ENCODE data around the gene PVALEF. TPM values are rescaled to one million over a fixed set of nuclear protein-coding genes. Genes with fewer than 3 reads are reported as not detected.
A peak's percentile ranks its signal among the peaks of the same experiment; 100 is the strongest.

PVALEF gene
- polyA plus RNA-seq, 1 donor (not counting 4 experiments of a cell fraction or from before 2014, with no cell fraction given) = not detected

- H3K9me1 ChIP-seq (ENCODE audit: control insufficient read depth, extremely low read depth, insufficient read depth, low read length) = no peaks in the 10 kb centered on the region
- no peak for FAIRE-seq
- no peaks in the 10 kb centered on the region for H4K20me1 ChIP-seq (ENCODE audit: control insufficient read depth, extremely low read depth, insufficient read depth, low read length)
- DNase-seq (ENCODE audit: low read depth, low spot score) = no peak
- dilution Hi-C loops (cut with MboI; ENCODE audit: extremely low pct_ligation_motif_present, low sequenced_read_pairs) = no loop called here
- H3K4me2 ChIP-seq (ENCODE audit: control insufficient read depth, extremely low read depth, insufficient read depth, low read depth, low read length) = peak overlapping the region; percentile 87
- H3K4me1 ChIP-seq (ENCODE audit: control insufficient read depth, extremely low read depth, insufficient read depth, low read length) = peaks cover 17% of the 10 kb centered on the region
- peak overlapping the region; percentile 71 for H2AFZ ChIP-seq (ENCODE audit: control insufficient read depth, low read length)
- H3K27ac ChIP-seq (ENCODE audit: control insufficient read depth, insufficient read depth, low read length) = no peak overlapping the region
- TF ChIP-seq, protein P1, sequence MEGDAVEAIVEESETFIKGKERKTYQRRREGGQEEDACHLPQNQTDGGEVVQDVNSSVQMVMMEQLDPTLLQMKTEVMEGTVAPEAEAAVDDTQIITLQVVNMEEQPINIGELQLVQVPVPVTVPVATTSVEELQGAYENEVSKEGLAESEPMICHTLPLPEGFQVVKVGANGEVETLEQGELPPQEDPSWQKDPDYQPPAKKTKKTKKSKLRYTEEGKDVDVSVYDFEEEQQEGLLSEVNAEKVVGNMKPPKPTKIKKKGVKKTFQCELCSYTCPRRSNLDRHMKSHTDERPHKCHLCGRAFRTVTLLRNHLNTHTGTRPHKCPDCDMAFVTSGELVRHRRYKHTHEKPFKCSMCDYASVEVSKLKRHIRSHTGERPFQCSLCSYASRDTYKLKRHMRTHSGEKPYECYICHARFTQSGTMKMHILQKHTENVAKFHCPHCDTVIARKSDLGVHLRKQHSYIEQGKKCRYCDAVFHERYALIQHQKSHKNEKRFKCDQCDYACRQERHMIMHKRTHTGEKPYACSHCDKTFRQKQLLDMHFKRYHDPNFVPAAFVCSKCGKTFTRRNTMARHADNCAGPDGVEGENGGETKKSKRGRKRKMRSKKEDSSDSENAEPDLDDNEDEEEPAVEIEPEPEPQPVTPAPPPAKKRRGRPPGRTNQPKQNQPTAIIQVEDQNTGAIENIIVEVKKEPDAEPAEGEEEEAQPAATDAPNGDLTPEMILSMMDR (optimal IDR thresholded peaks at IDR 0.05 in 1 of 3, IDR thresholded peaks at IDR 0.05 in 1 of 3, conservative IDR thresholded peaks at IDR 0.05 in 1 of 3; ENCODE audit: extremely low read depth in 1 of 3, insufficient read depth in 2 of 3, low read length in 3 of 3) = no peak
- no peak for TF ChIP-seq EZH2 (IDR thresholded peaks at IDR 0.05; ENCODE audit: low read length)
- H3K27me3 ChIP-seq (ENCODE audit: control insufficient read depth, extremely low read depth, insufficient read depth, low read length) = no peaks in the 10 kb centered on the region
- peak overlapping the region; percentile 51 to 79 (median 67) for H3K4me3 ChIP-seq (ENCODE audit: control insufficient read depth in 2 of 3, extremely low read depth in 1 of 3, insufficient read depth in 2 of 3, low read depth in 1 of 3, low read length in 3 of 3)
- peak overlapping the region; percentile 56 for H3K9ac ChIP-seq (ENCODE audit: control insufficient read depth, extremely low read depth, insufficient read depth, low read length)
- no peaks in the 10 kb centered on the region for H3K9me3 ChIP-seq (ENCODE audit: control insufficient read depth, low read depth, low read length)
- H3K36me3 ChIP-seq (ENCODE audit: control insufficient read depth in 2 of 2, extremely low read depth in 1 of 2, insufficient read depth in 2 of 2, low read length in 2 of 2) = no peaks in the 10 kb centered on the region
- no peaks in the 10 kb centered on the region for H3K79me2 ChIP-seq (ENCODE audit: control insufficient read depth, insufficient read depth, low read length)
These were observed 57.3 kb downstream of the PVALEF start for GRCh38 chr17:81222620-81222905.

DNA sequence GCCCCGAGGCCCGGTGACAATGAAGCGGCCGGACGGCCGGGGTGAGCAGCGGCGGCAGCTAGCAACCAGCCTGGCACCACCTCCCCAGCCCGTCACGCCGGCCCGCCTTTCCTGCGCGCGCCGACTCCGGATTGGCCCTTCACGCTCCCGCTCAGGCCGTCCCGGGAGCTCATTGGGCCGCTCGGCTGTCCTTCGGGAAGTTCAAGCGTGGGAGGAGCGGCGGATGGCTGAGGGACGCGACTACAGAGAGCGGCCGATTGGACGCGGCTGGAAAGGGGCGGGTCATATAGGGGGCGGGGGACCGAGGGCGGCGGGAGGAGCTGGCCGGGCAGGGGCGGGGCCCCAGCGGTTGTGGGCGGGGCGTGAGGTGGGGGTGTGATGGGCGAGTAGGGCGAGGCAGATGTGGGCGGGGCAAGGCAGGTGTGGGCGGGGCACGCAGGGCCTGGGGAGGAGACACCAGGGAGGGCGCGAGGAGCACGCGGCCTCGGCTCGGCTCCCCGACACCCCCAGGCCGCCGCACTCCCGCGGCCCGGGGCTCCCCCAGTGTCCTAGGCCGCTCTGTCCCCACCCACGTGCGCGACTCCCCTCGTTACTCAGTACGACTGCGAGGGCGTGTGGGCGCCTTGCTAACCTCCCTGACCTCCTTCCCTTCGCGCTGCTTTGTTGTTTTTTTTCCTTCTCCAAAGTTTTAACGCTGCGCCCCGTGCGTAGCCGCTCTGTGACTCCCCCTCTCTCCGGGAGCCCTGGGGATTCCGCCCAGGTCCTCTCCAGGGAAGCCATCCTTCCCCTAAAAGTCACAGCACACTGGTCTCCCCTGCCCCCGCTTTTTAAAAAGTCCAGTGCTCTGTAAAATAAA lies 57.8 kb downstream of the PVALEF start, which contains the start of gene CEP131:
CEP131 (minus strand) TSS at position 60 of the 856 bp plus-strand sequence. CDS start 2,909 bp downstream, outside the sequence.
- Histone ChIP-seq H2AFZ (ENCODE audit: control insufficient read depth, low read length) (peak within 1 kb of the TSS; percentile 84), H3K4me1 (ENCODE audit: control insufficient read depth, extremely low read depth, insufficient read depth, low read length) (peaks cover 17% of the 10 kb centered on the region), H4K20me1 (ENCODE audit: control insufficient read depth, extremely low read depth, insufficient read depth, low read length) (no peaks in the 10 kb centered on the region), H3K9me1 (ENCODE audit: control insufficient read depth, extremely low read depth, insufficient read depth, low read length) (no peaks in the 10 kb centered on the region), H3K9ac (ENCODE audit: control insufficient read depth, extremely low read depth, insufficient read depth, low read length) (peak within 1 kb of the TSS; percentile 56), H3K27ac (ENCODE audit: control insufficient read depth, insufficient read depth, low read length) (no peak within 1 kb of the TSS), H3K79me2 (ENCODE audit: control insufficient read depth, insufficient read depth, low read length) (no peaks in the 10 kb centered on the region), H3K36me3 (ENCODE audit: control insufficient read depth in 2 of 2, extremely low read depth in 1 of 2, insufficient read depth in 2 of 2, low read length in 2 of 2) (no peaks in the 10 kb centered on the region), H3K9me3 (ENCODE audit: control insufficient read depth, low read depth, low read length) (no peaks in the 10 kb centered on the region), H3K4me3 (ENCODE audit: control insufficient read depth in 2 of 3, extremely low read depth in 1 of 3, insufficient read depth in 2 of 3, low read depth in 1 of 3, low read length in 3 of 3) (peak within 1 kb of the TSS; percentile 51 to 79 (median 67)), H3K27me3 (ENCODE audit: control insufficient read depth, extremely low read depth, insufficient read depth, low read length) (no peaks in the 10 kb centered on the region), H3K4me2 (ENCODE audit: control insufficient read depth, extremely low read depth, insufficient read depth, low read depth, low read length) (peak within 1 kb of the TSS; percentile 87)
- no peak for TF ChIP-seq EZH2 (IDR thresholded peaks at IDR 0.05; ENCODE audit: low read length)
- TF ChIP-seq, protein P1 (optimal IDR thresholded peaks at IDR 0.05 in 1 of 3, IDR thresholded peaks at IDR 0.05 in 1 of 3, conservative IDR thresholded peaks at IDR 0.05 in 1 of 3; ENCODE audit: extremely low read depth in 1 of 3, insufficient read depth in 2 of 3, low read length in 3 of 3) = no peak
- DNase-seq (ENCODE audit: low read depth, low spot score) (peak; percentile 92), FAIRE-seq (no peak)
- dilution Hi-C loops (cut with MboI; ENCODE audit: extremely low pct_ligation_motif_present, low sequenced_read_pairs) = no loop called here

Data from keratinocyte (primary cell).